Measurements from ENCODE around the gene FGF12.

The FGF12 gene

DNA sequence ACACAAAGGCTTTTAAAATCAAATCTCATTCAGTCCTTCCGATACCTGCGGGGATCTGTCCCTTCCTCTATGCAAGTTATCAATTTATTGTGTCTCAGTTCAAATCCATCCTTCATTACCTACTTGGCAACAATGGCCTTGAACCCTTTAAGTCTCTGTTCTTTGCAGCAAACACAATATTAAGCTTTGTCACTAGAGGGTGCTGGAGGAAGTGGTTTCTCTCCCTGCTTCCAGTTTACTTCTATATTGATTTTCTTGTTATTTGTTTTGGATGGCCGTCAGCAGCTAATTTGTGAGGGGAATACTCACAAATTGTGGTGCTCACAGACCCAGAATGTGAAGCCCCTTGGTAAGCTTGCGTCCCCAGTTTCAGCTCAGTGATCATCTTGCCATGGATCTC is 278.3 kb downstream of the FGF12 start:
- no peak overlapping the region for H3K4me3 ChIP-seq (ENCODE audit: low read depth, low read length)
- no peak for DNase-seq
- TF ChIP-seq, protein P1, sequence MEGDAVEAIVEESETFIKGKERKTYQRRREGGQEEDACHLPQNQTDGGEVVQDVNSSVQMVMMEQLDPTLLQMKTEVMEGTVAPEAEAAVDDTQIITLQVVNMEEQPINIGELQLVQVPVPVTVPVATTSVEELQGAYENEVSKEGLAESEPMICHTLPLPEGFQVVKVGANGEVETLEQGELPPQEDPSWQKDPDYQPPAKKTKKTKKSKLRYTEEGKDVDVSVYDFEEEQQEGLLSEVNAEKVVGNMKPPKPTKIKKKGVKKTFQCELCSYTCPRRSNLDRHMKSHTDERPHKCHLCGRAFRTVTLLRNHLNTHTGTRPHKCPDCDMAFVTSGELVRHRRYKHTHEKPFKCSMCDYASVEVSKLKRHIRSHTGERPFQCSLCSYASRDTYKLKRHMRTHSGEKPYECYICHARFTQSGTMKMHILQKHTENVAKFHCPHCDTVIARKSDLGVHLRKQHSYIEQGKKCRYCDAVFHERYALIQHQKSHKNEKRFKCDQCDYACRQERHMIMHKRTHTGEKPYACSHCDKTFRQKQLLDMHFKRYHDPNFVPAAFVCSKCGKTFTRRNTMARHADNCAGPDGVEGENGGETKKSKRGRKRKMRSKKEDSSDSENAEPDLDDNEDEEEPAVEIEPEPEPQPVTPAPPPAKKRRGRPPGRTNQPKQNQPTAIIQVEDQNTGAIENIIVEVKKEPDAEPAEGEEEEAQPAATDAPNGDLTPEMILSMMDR (IDR thresholded peaks at IDR 0.05; ENCODE audit: low read depth, low read length) = peak; percentile 39

DNA sequence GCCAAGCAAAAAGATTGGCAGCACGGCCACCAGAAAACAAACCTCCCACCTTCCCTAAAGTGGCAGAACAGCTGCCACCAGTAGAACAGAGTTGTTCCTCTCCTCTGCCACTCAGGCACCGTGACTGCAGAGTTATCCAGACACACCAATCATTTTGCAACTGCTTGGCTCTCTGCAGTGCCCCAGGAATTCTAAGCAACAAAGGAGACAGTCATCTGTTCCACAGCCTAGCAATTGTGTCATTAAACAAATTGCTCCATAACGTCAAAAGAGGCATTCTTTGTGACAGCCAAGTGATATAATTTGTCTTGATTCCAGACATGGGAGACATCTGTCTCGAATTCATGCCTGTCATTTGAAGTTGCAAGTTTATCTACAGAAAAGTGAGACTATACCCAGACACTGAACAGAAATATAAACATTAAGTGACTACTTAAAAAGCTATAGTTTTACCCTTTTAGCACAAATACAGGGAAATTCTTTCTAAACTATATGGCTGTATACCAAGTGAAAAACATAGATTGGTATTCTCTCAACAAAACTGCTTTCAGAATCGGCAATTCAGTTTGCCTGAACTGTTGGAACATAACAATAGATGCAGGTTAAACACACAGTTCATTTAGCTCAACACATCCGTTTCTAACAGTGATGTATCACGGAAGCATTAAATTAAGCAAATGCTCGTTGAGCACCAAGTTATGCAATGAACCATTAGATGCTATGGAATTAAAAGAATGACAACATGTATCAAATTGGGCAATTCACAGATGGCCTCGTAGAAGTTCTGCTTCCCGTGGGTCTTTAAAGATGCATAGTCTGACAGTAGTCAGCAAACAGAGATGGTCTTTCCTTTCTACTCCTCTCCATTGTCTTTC is 281.3 kb downstream of the FGF12 start:
- DNase-seq = no peak
- TF ChIP-seq, protein P1 (IDR thresholded peaks at IDR 0.05; ENCODE audit: low read depth, low read length) = no peak
- no peaks in the 10 kb centered on the region for H3K9me3 ChIP-seq
- no peak overlapping the region for H3K4me3 ChIP-seq (ENCODE audit: low read depth, low read length)
- no peaks in the 10 kb centered on the region for H3K36me3 ChIP-seq
- no peaks in the 10 kb centered on the region for H3K4me1 ChIP-seq
- H3K27me3 ChIP-seq = peaks cover 28% of the 10 kb centered on the region

More for the DNA sequence above, 278.3 kb downstream of the FGF12 start:
- H3K36me3 ChIP-seq = no peaks in the 10 kb centered on the region
- peaks cover 28% of the 10 kb centered on the region for H3K27me3 ChIP-seq
- H3K4me1 ChIP-seq = no peaks in the 10 kb centered on the region
- no peaks in the 10 kb centered on the region for H3K9me3 ChIP-seq

DNA sequence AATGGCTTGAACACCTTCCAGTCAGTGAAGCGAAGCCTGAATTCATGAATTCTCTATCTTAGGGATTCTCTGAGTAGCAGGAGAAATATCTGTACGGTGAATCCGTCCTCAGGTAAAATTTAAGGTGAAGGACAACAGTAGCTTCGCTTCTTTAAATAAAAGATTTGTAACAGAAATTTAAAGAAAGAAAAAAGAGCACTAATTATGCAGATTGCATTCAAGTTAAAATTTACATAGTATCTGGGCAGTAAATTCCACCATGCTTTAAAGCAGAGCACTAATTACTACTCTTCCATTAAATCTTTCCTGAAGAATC is 282.6 kb downstream of the FGF12 start:
- DNase-seq = no peak
- H3K36me3 ChIP-seq = no peaks in the 10 kb centered on the region
- TF ChIP-seq, protein P1 (IDR thresholded peaks at IDR 0.05; ENCODE audit: low read depth, low read length) = no peak

DNA sequence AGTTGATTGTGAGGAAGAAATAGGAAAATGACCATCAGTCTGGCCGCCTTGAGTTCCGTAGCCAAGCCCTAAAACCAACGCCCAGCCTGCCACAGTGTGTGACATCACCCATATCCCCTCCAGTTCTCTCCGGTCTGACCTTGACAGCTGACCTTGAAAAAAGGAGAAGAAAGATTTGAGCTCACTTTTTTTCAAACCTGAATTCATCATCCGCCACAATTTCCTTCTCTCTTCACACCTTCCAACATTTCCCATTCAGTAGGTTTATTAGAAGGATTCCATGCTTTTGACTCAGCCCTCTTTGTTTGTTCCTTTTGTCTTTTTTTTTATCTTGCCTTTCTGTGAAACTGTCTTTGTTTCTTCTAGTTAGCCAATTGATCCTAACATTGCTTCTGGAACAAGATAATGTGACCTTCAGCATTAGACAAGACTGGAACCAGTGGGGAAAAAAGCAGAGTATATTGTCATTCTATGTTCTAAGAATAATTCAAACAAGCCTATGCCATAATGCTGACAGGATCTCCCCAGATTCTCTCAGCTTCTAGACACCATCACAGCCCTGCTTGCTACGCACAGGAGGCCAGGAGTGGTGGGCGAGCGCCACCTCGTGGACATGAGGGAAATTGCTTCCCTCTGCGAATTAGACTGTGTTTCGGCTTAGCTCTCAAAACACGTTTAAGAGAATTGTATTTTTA is 283.1 kb downstream of the FGF12 start:
- Histone ChIP-seq H3K4me1 (no peaks in the 10 kb centered on the region), H3K4me3 (ENCODE audit: low read depth, low read length) (no peak overlapping the region), H3K27me3 (peaks cover 28% of the 10 kb centered on the region), H3K36me3 (no peaks in the 10 kb centered on the region), H3K9me3 (no peaks in the 10 kb centered on the region)
- DNase-seq = peak; percentile 58
- TF ChIP-seq, protein P1 (IDR thresholded peaks at IDR 0.05; ENCODE audit: low read depth, low read length) = peak; percentile 99

More for the DNA sequence above, 282.6 kb downstream of the FGF12 start:
- Histone ChIP-seq H3K4me3 (ENCODE audit: low read depth, low read length) (no peak overlapping the region), H3K27me3 (peaks cover 28% of the 10 kb centered on the region), H3K4me1 (no peaks in the 10 kb centered on the region), H3K9me3 (no peaks in the 10 kb centered on the region)

DNA sequence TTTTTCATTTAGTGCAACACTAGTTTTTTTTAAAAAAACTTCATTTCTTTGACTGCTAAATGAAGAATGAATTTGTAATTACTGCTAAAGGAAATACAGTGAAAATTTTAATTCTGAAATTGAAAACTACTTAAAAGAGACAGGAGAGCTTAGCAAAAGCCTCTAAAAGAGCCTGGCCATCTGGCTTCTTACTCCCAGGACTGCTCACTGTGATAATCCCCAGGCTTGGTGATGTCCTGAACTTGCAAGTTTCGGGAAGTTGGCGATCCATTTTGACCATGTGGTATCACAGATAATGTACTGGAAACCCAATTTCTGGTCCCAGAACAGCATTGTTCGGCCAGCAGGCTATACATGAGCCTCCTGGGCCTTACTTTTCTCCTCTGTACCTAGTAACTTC is 292.1 kb downstream of the FGF12 start:
- Histone ChIP-seq H3K9me3 (no peaks in the 10 kb centered on the region), H3K4me3 (ENCODE audit: low read depth, low read length) (no peak overlapping the region), H3K27me3 (peaks cover 13% of the 10 kb centered on the region), H3K36me3 (no peaks in the 10 kb centered on the region), H3K4me1 (no peaks in the 10 kb centered on the region)
- DNase-seq = no peak
- TF ChIP-seq, protein P1 (IDR thresholded peaks at IDR 0.05; ENCODE audit: low read depth, low read length) = no peak

DNA sequence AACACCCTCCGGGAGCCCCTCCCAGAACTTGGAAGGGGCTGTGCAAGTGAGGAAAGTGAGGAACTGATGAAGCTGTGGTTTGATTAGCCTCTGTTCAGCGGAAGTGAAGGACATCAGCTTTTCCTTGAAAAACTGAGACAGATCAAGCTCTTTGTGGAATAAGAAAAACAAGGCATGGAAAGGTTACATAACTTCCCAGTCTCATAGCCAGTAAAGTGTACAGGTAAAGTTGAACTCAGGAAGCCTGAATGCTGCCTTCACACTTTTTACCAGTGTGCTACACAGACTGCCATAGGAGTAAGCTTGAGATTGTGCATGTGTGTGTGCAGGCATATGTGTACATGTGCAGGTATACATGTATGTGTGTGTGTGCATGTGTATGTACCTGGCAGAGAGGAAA is 293.2 kb downstream of the FGF12 start:
- H3K4me1 ChIP-seq = no peaks in the 10 kb centered on the region
- TF ChIP-seq, protein P1 (IDR thresholded peaks at IDR 0.05; ENCODE audit: low read depth, low read length) = no peak
- H3K27me3 ChIP-seq = peaks cover 13% of the 10 kb centered on the region
- H3K4me3 ChIP-seq (ENCODE audit: low read depth, low read length) = no peak overlapping the region
- H3K36me3 ChIP-seq = no peaks in the 10 kb centered on the region
- no peak for DNase-seq
- H3K9me3 ChIP-seq = no peaks in the 10 kb centered on the region
